ENCODE measurements around the gene TRPV4. TPM values are rescaled to one million over a fixed set of nuclear protein-coding genes. Genes with fewer than 3 reads are reported as not detected.

TRPV4 gene
- polyA plus RNA-seq, 1 of the 3 experiments (the other 2 are of a cell fraction), result 5.2 TPM

- 82% methylated on average over 15 of the region's 54 CpGs for WGBS (ENCODE audit: low lambda C conversion rate)
- CTCF ChIA-PET, result interaction anchor here (0.6 to 1.6 kb wide), 3 partner anchors 16 to 45 kb away, joined by 3 to 5 read pairs (median 3); no protein-coding TSS in a partner anchor
Observed at GRCh38 chr12:109767991-109768900, 65.0 kb downstream of the TRPV4 start.

GRCh38 chr12:109767456-109767855 lies 65.7 kb downstream of the TRPV4 start:
- Histone ChIP-seq H3K9me2 (no peaks in the 10 kb centered on the region), H2AFZ (ENCODE audit: low read depth) (no peak overlapping the region), H3K9ac (no peak overlapping the region), H3K79me2 (ENCODE audit: insufficient read depth) (no peaks in the 10 kb centered on the region), H3K36me3 (replicated peaks in 1 of 2; ENCODE audit: control insufficient read depth in 1 of 2, insufficient read depth in 2 of 2, low read length in 1 of 2) (no peaks in the 10 kb centered on the region), H3K4me3 (ENCODE audit: low read depth in 2 of 2, low read length in 1 of 2) (no peak overlapping the region), H3K27me3 (ENCODE audit: insufficient read depth) (no peaks in the 10 kb centered on the region), H3F3A (replicated peaks; ENCODE audit: insufficient read depth) (no peaks in the 10 kb centered on the region), H4K20me1 (ENCODE audit: insufficient read depth) (no peaks in the 10 kb centered on the region), H3K27ac (ENCODE audit: low read depth in 2 of 2, low read length in 1 of 2) (no peak overlapping the region), H3K9me3 (no peaks in the 10 kb centered on the region), H3K4me1 (ENCODE audit: control insufficient read depth in 1 of 2, insufficient read depth in 2 of 2, low read depth in 1 of 2, low read length in 1 of 2) (peaks cover 0 to 23% of the 10 kb centered on the region in 2 experiments; a peak in 1 of 4 replicates), H3K4me2 (no peak overlapping the region)
- ChIA-PET POLR2A (no interaction called here), CTCF (interaction anchor here (7.2 kb wide), 1 partner anchor 9 kb away, joined by 49 read pairs; no protein-coding TSS in a partner anchor)
- 89% methylated on average over 4 of the region's 4 CpGs for WGBS (ENCODE audit: low lambda C conversion rate)
- DNase-seq, result peak; percentile 20
- no peak for TF ChIP-seq CHD2 (IDR thresholded peaks at IDR 0.05; ENCODE audit: low read length, partially characterized antibody)
- TF ChIP-seq USF1 (IDR thresholded peaks at IDR 0.05; ENCODE audit: borderline replicate concordance, low read depth), result no peak
- no peak for TF ChIP-seq YY1 (IDR thresholded peaks at IDR 0.05; ENCODE audit: low read depth)
- no peak for TF ChIP-seq SMC3 (IDR thresholded peaks at IDR 0.05; ENCODE audit: low read depth, low read length)
- no peak for TF ChIP-seq USF2 (IDR thresholded peaks at IDR 0.05; ENCODE audit: borderline replicate concordance, low read depth, low read length)
- no peak for TF ChIP-seq PBX3 (IDR thresholded peaks at IDR 0.05)
- TF ChIP-seq IRF3 (IDR thresholded peaks at IDR 0.05; ENCODE audit: low read depth, low read length), result no peak

More at GRCh38 chr12:109767991-109768900, 65.0 kb downstream of the TRPV4 start:
- Histone ChIP-seq H3K36me3 (replicated peaks in 1 of 2; ENCODE audit: control insufficient read depth in 1 of 2, insufficient read depth in 2 of 2, low read length in 1 of 2) (no peaks in the 10 kb centered on the region), H3K27me3 (ENCODE audit: insufficient read depth) (no peaks in the 10 kb centered on the region), H2AFZ (ENCODE audit: low read depth) (no peak overlapping the region), H3K9me2 (no peaks in the 10 kb centered on the region), H3K27ac (ENCODE audit: low read depth in 2 of 2, low read length in 1 of 2) (no peak overlapping the region; a peak in 1 of 4 replicates), H3K4me1 (ENCODE audit: control insufficient read depth in 1 of 2, insufficient read depth in 2 of 2, low read depth in 1 of 2, low read length in 1 of 2) (peaks cover 0 to 23% of the 10 kb centered on the region in 2 experiments; a peak in 1 of 4 replicates), H3F3A (replicated peaks; ENCODE audit: insufficient read depth) (no peaks in the 10 kb centered on the region), H3K79me2 (ENCODE audit: insufficient read depth) (no peaks in the 10 kb centered on the region), H3K4me2 (no peak overlapping the region), H3K9ac (no peak overlapping the region), H4K20me1 (ENCODE audit: insufficient read depth) (no peaks in the 10 kb centered on the region), H3K9me3 (no peaks in the 10 kb centered on the region), H3K4me3 (ENCODE audit: low read depth in 2 of 2, low read length in 1 of 2) (no peak overlapping the region)
- POLR2A ChIA-PET, result no interaction called here
- TF ChIP-seq FOXJ3 (CRISPR knock-in tag; IDR thresholded peaks at IDR 0.05) (no peak), USF1 (IDR thresholded peaks at IDR 0.05; ENCODE audit: borderline replicate concordance, low read depth) (no peak), MXI1 (IDR thresholded peaks at IDR 0.05; ENCODE audit: low read depth, low read length) (no peak), JUND (IDR thresholded peaks at IDR 0.05) (no peak), FOXM1 (IDR thresholded peaks at IDR 0.05; ENCODE audit: low read depth) (no peak), PBX3 (IDR thresholded peaks at IDR 0.05) (no peak), YY1 (IDR thresholded peaks at IDR 0.05; ENCODE audit: low read depth) (no peak), CHD2 (IDR thresholded peaks at IDR 0.05; ENCODE audit: low read length, partially characterized antibody) (no peak), SMC3 (IDR thresholded peaks at IDR 0.05; ENCODE audit: low read depth, low read length) (no peak), EZH2phosphoT487 (IDR thresholded peaks at IDR 0.05; ENCODE audit: borderline replicate concordance, low read depth) (no peak), IRF3 (IDR thresholded peaks at IDR 0.05; ENCODE audit: low read depth, low read length) (no peak)
- peak; percentile 33 for DNase-seq
